LNCAP (cell line): ENCODE data around the gene FNIP2.

Source experiments
- CTCF ChIP-seq: fragments of 450-650 bp; IDR thresholded peaks from 2 replicates; pipeline ENCODE4 v1.5.1; 2017; ENCODE audit warnings: mild to moderate bottlenecking

Gene FNIP2

DNA sequence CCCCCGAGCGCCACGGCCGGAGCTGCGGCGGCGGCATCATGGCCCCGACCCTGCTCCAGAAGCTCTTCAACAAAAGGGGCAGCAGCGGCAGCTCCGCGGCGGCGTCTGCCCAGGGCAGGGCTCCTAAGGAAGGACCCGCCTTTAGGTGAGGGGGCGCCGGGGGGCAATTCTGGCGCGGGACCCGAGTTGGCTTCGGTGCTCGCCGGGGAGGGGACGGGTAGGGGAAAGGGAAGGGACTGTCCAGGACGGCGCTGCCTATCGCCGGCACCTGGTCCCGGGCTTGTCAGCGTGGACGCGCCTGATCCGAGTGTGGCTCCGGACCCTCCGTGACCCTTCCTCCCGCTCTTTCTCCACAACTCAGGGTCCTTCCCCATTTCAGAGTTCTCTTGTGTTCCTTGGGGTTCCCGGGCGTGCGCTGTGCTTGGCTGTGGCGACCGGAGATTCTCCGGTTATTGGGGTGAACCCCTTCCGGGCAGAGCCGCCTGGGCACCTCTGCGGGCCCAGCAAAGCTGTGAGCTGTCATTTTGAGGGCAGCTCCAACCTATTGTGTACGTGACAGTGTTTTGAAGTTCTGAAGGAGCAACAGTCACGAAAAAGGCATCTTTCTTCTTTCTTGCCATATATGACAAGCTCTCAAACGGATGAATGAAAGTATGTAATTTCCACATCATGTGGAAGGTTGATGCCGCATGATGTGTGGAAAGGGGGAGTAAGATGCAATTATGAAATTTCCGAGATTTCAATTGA, 522 bp downstream of the FNIP2 start:
- no peak for TF ChIP-seq CTCF

GRCh38 chr4:158770671-158771070, 1.8 kb downstream of the FNIP2 start:
- no peak for TF ChIP-seq CTCF

DNA sequence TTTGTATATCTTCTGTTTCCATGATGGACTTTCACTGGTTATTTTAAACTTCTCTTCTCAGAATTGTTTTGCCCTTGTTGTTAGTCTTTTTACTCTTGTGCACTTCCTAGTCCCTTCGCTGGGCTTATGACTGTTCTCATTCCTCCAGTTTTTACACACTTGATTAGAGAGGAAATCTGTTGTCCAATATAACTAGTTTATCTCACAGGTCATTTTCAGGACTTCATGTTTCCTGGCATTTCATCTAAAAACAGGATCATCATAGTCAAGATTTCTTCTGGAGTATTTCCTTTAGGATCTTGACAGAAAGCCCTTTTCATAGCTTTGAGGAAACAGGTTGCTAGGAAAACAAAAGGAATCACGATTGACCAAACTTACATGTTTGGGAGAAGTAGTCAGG, 3.0 kb downstream of the FNIP2 start:
- no peak for TF ChIP-seq CTCF

DNA sequence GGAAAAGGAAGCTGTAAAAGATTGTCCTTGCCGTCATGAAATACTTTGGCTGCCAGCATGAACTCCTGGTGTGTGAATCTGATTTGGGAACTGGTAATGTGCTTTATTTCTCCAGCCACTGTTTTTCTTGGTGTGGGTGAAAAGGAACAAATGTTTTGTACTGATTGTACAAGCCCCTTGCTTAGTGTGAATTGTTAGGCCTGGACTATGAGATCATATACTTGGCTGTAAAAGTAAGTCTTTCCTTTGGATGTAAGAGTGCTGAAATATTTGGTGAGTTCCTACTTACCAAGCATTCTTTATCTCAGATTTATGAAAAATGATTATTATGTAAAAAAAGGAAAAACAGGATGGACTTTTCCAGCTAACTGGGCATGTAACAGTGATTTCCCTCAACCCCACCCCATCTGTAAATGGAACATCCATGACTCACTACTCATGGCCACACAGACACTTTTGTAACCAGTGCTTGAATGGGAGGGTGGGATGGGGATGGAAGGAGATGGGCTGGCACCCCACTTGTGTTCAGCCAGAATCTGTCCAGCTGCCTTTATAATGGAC, 6.3 kb downstream of the FNIP2 start:
- TF ChIP-seq CTCF: no peak

- no peak for TF ChIP-seq CTCF
These were observed 7.3 kb downstream of the FNIP2 start for GRCh38 chr4:158776106-158776505.

DNA sequence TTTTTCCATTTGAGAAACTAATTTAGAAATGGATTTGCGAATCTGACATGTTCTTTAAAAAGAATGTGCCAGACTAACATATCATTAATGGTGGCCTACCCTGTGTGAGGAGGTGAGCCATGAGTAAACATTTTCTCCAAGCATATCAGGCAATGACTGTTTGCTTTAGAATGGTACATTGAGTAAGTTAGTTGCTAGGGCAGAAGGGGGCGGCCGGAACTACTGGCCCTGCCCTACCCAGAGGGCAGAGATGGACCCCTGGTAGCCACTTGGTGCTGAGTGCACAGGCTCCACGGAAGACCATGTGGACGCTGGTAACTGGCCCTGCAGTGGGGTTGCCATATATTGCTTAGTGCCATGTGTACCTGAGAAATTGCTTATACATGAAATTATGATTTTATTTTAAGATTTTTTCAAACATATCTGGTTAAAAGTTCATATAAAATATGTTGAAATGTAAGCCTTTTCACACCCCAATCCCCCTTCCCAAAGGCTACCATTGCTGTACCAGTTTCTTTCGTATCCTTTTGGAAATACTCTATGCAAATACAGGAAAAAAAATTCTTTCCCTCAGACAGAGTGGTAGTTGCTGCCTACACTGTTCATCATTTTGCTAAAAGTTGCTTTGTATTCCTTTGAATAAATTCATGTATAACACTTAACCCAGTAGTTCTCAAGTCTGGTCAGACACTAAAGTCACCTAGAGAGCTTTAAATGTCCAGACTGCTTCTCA, 8.8 kb downstream of the FNIP2 start:
- TF ChIP-seq CTCF: no peak

- no peak for TF ChIP-seq CTCF
These were observed 9.4 kb downstream of the FNIP2 start for GRCh38 chr4:158778156-158778711.
